HUES6 (cell line): Measurements from ENCODE around the gene GPC6.

Experiments used
- H3K27ac ChIP-seq: 2 replicates; pipeline ENCODE4 v1.7.0; 2013; ENCODE audit warnings: low read depth, mild to moderate bottlenecking, low read length, inconsistent platforms
- H3K27me3 ChIP-seq: 2 replicates; pipeline ENCODE4 v1.6.1; 2013; ENCODE audit warnings: low read length; ENCODE audit not compliant: control insufficient read depth, insufficient read depth
- H3K36me3 ChIP-seq: 2 replicates; pipeline ENCODE4 v1.6.1; 2013; ENCODE audit warnings: low read length; ENCODE audit not compliant: control insufficient read depth, insufficient read depth
- H3K4me1 ChIP-seq: 2 replicates; pipeline ENCODE4 v1.6.1; 2013; ENCODE audit warnings: low read length; ENCODE audit not compliant: control insufficient read depth, insufficient read depth
- H3K4me3 ChIP-seq: 2 replicates; pipeline ENCODE4 v1.5.1; 2013; ENCODE audit warnings: low read depth, low read length
- H3K9ac ChIP-seq: one replicate; pipeline ENCODE4 v1.6.1; 2013; ENCODE audit warnings: mild to moderate bottlenecking, low read length
- H3K9me3 ChIP-seq: 2 replicates; pipeline ENCODE4 v1.6.1; 2013; ENCODE audit warnings: low read depth, low read length; ENCODE audit not compliant: control insufficient read depth, insufficient read depth

GPC6 gene

GRCh38 chr13:93800342-93800741 lies 573.7 kb downstream of the GPC6 start:
- no peaks in the 10 kb centered on the region for H3K4me1 ChIP-seq
- no peak overlapping the region for H3K4me3 ChIP-seq

GRCh38 chr13:93805736-93806135 lies 579.1 kb downstream of the GPC6 start:
- H3K9ac ChIP-seq: no peak overlapping the region
- H3K36me3 ChIP-seq: no peaks in the 10 kb centered on the region
- H3K4me3 ChIP-seq: no peak overlapping the region
- no peaks in the 10 kb centered on the region for H3K27me3 ChIP-seq
- no peaks in the 10 kb centered on the region for H3K9me3 ChIP-seq
- H3K27ac ChIP-seq: no peak overlapping the region
- H3K4me1 ChIP-seq: peaks cover 23% of the 10 kb centered on the region

More at GRCh38 chr13:93800342-93800741, 573.7 kb downstream of the GPC6 start:
- H3K27me3 ChIP-seq: no peaks in the 10 kb centered on the region
- no peak overlapping the region for H3K9ac ChIP-seq
- H3K36me3 ChIP-seq: no peaks in the 10 kb centered on the region
- no peak overlapping the region for H3K27ac ChIP-seq
- H3K9me3 ChIP-seq: no peaks in the 10 kb centered on the region

DNA sequence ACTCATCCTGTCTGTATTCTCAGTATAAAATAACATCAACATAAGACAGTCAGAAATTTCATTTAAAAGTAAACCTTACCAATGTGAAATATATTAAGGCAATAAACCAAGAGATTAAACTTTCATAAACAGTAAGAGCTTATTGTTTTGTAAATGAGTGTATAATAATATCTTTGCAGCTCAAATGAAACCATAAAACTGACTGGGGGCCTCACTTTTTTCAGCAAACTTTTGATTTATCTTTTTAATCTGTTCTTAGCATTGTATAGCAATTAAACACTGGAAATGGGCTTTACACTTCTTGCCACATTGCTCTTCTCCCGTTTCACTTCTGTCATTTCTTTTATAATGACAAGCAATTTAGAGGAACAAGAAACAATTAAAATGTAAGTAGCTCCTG lies 580.3 kb downstream of the GPC6 start:
- Histone ChIP-seq H3K9me3 (no peaks in the 10 kb centered on the region), H3K27ac (0 out of 2 replicates have a peak overlapping the region, but pooled peaks have one; percentile 5), H3K4me1 (peaks cover 29% of the 10 kb centered on the region)

GRCh38 chr13:93810264-93810663 lies 583.7 kb downstream of the GPC6 start:
- peaks cover 34% of the 10 kb centered on the region for H3K4me1 ChIP-seq
- H3K27me3 ChIP-seq: no peaks in the 10 kb centered on the region
- H3K36me3 ChIP-seq: no peaks in the 10 kb centered on the region
- H3K4me3 ChIP-seq: no peak overlapping the region
- H3K9me3 ChIP-seq: no peaks in the 10 kb centered on the region
- no peak overlapping the region for H3K27ac ChIP-seq
- H3K9ac ChIP-seq: no peak overlapping the region

More for the DNA sequence above, 580.3 kb downstream of the GPC6 start:
- Histone ChIP-seq H3K36me3 (no peaks in the 10 kb centered on the region), H3K27me3 (no peaks in the 10 kb centered on the region), H3K9ac (no peak overlapping the region), H3K4me3 (no peak overlapping the region)

GRCh38 chr13:93811071-93811737 lies 584.6 kb downstream of the GPC6 start:
- H3K4me1 ChIP-seq: peaks cover 34% of the 10 kb centered on the region
- H3K36me3 ChIP-seq: no peaks in the 10 kb centered on the region
- no peaks in the 10 kb centered on the region for H3K27me3 ChIP-seq
- H3K9ac ChIP-seq: no peak overlapping the region
- no peaks in the 10 kb centered on the region for H3K9me3 ChIP-seq
- H3K27ac ChIP-seq: no peak overlapping the region
- H3K4me3 ChIP-seq: no peak overlapping the region

DNA sequence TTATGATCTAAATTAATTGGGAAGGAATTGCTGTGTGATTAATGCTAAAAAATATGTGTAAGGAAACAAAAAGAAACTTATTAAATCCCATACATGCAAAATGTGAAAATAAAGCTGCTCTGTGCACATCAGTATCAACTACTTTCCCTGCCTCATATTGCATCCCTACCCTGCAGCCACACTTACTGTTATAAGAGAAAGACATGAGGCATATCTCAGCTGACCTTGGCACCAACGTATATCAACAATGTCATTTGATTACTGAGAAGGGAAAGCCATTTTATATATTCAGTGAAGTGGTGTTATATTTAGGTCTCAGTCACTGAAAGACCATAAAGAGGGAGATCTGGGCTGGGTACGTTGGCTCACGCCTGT lies 585.1 kb downstream of the GPC6 start:
- Histone ChIP-seq H3K27me3 (no peaks in the 10 kb centered on the region), H3K9ac (no peak overlapping the region), H3K4me1 (peaks cover 34% of the 10 kb centered on the region), H3K36me3 (no peaks in the 10 kb centered on the region), H3K9me3 (no peaks in the 10 kb centered on the region), H3K27ac (no peak overlapping the region), H3K4me3 (no peak overlapping the region)

GRCh38 chr13:93814658-93815057 lies 588.1 kb downstream of the GPC6 start:
- Histone ChIP-seq H3K27me3 (no peaks in the 10 kb centered on the region), H3K4me3 (no peak overlapping the region), H3K36me3 (no peaks in the 10 kb centered on the region), H3K27ac (no peak overlapping the region), H3K9me3 (no peaks in the 10 kb centered on the region), H3K4me1 (peaks cover 25% of the 10 kb centered on the region), H3K9ac (no peak overlapping the region)

GRCh38 chr13:93818345-93818744 lies 591.7 kb downstream of the GPC6 start:
- H3K9ac ChIP-seq: no peak overlapping the region
- peaks cover 8% of the 10 kb centered on the region; the same call in 1 of the 2 replicates for H3K4me1 ChIP-seq
- no peaks in the 10 kb centered on the region for H3K36me3 ChIP-seq
- H3K9me3 ChIP-seq: no peaks in the 10 kb centered on the region
- H3K27ac ChIP-seq: no peak overlapping the region
- H3K4me3 ChIP-seq: no peak overlapping the region
- H3K27me3 ChIP-seq: no peaks in the 10 kb centered on the region

DNA sequence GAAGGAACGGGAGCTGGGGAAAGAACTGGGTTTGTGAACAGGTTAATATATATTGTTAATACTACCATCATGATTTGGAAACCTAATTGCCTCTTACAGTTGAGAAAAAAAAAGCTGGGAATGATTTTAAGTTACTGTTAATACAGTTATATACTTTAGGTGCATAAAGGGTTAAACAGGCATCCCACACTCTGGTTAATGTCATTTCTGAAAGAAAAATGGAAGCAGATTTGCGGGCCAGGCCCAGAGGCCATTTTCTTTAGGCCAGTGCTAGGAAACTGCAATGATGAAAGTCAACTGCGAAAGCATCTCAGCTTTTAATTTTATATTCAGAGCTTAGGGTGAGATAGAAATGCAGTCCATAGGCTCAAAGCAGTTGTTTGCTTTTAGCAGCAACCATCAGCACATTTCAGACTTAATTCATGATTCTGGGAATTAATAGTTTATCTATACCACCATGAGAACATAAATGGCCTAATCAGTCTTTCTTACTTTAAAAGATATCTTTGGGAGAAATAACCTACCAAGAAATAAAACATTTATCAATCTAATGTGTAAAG lies 592.8 kb downstream of the GPC6 start:
- H3K36me3 ChIP-seq: no peaks in the 10 kb centered on the region
- no peak overlapping the region for H3K27ac ChIP-seq
- H3K4me3 ChIP-seq: no peak overlapping the region
- peaks cover 7% of the 10 kb centered on the region; the same call in 1 of the 2 replicates for H3K4me1 ChIP-seq
- no peaks in the 10 kb centered on the region for H3K9me3 ChIP-seq
- H3K27me3 ChIP-seq: no peaks in the 10 kb centered on the region
- H3K9ac ChIP-seq: no peak overlapping the region

- H3K36me3 ChIP-seq: no peaks in the 10 kb centered on the region
- no peaks in the 10 kb centered on the region for H3K9me3 ChIP-seq
- H3K27ac ChIP-seq: no peak overlapping the region
- H3K4me1 ChIP-seq: no peaks in the 10 kb centered on the region
- H3K4me3 ChIP-seq: no peak overlapping the region
- H3K27me3 ChIP-seq: no peaks in the 10 kb centered on the region
- no peak overlapping the region for H3K9ac ChIP-seq
Observed at GRCh38 chr13:93824286-93824685, 597.7 kb downstream of the GPC6 start.

DNA sequence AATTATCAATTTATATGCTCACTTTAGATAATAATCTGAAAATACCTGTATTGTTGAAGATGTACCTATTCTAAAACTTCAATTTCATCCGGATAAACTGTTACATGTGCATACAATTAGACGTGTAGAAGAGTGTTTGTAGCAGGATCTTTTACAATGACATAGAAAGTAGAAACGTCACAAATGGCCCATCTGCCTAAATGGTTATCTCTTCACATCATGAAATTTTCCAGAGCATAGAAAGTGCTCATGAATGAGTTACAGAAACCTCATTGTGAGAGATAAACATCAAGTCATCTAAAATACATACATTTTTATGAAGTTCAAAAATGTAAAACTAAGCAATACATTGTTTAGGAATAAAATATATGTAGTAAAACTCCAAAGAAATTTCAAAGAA lies 607.4 kb downstream of the GPC6 start:
- Histone ChIP-seq H3K27me3 (no peaks in the 10 kb centered on the region), H3K27ac (no peak overlapping the region), H3K4me1 (peaks cover 6% of the 10 kb centered on the region; the same call in 1 of the 2 replicates), H3K4me3 (no peak overlapping the region), H3K9ac (no peak overlapping the region), H3K36me3 (no peaks in the 10 kb centered on the region), H3K9me3 (no peaks in the 10 kb centered on the region)
